GM19328 (cell line): ENCODE data around the gene FSIP1.

ENCODE experiments used
- ATAC-seq: cut with Tn5 transposase; IDR thresholded peaks from one replicate; pipeline ENCODE4 v1.9.1; 2021; ENCODE audit warnings: mild to moderate bottlenecking, moderate library complexity; ENCODE audit not compliant: unreplicated experiment

Gene FSIP1

GRCh38 chr15:39625451-39625850, 157.2 kb downstream of the FSIP1 start:
- ATAC-seq = no peak

GRCh38 chr15:39624806-39625205, 157.8 kb downstream of the FSIP1 start:
- ATAC-seq = no peak

DNA sequence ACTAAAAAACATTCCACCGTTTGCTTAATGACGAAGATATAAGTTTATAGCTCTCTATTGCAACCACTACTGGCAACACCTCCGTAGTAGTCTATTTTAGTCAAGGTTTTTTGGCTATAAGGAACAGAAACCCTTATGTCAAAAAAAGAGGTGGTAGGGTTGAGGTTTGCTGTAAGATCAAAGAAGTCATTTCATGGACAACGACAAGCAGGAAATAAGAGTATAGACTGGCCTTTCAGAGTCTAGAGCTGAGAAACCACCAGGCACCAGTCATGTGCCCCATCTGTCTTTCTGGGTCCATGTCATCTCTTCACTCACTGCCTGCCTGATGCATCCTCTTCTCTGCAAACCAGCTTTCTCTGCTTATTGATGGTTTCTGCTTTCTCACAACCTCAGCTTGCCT, 159.1 kb downstream of the FSIP1 start:
- peak; percentile 79 for ATAC-seq

DNA sequence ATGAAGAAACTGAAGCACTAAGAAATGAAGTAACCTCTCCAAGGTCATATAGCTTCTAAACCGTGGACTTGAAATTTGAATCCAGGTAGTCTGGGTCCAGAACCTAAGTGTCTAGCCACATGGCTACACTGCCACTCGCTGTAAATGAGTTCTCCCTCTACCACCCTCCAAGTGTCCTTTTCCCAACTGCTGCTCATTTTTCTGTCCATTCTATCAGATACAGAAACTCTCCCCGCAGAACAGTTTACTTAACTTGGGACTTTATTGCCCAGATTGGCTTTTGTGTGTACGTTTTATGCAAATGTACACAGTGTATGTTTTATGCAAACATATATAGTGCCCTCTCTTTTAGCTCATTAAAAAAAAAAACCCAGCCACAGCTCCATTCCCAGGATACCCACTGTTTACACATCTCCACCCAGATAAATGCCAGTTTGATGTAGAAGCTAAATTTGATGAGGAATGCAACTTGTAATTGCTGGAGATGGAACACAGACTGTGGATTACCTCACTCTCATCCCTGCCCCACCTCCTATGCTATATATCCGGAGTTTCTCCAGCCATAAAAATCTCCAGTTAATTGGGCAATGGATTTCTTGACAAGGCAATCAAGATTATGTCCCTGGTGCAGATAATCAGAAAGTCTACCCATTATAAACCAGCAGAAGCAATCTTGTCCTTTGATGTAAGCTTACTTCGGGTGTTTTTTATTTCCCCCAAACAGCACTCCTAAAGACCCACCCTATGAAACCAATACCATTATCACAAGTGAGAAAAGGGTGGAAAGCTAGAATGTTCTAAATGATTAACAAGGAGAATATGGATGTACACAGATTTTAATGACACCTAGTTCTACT, 159.8 kb downstream of the FSIP1 start:
- ATAC-seq = no peak

GRCh38 chr15:39621976-39622375, 160.7 kb downstream of the FSIP1 start:
- no peak for ATAC-seq

- ATAC-seq = no peak
These were observed 161.4 kb downstream of the FSIP1 start for GRCh38 chr15:39621210-39621609.

DNA sequence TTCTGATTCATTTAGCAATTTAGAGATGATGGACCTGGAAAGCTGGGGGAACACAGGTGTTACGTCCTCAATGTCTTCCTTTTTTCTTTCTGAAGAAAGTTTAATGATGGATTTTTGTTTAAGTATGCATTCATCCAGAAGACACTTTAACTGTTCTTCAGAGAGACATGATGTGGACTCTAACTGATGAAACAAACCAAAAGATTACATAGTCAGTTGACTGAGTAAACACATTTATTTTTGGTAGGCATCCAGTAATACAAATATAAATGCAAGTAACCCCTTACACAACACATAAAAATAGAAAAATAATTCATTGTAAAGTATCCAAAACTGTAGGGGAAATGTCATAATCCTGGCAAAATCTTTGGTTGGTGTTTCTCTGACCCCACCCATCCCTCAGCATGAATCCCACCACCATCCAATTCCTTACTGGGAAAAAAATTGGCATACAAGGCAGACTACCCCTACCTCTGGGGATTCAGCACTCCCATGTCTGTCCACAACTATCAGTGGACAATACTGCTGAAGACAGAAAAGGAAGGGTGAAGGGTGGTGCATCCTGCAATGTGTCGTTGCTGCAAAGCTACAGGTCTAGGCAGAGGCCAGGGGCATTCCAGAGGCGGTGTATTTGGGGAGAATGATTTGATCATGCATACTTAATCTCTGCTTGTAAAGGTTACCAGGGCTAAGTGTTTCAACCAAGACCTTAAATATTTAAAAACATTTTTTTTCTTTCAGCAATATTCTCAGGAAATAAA, 164.4 kb downstream of the FSIP1 start:
- ATAC-seq = no peak

DNA sequence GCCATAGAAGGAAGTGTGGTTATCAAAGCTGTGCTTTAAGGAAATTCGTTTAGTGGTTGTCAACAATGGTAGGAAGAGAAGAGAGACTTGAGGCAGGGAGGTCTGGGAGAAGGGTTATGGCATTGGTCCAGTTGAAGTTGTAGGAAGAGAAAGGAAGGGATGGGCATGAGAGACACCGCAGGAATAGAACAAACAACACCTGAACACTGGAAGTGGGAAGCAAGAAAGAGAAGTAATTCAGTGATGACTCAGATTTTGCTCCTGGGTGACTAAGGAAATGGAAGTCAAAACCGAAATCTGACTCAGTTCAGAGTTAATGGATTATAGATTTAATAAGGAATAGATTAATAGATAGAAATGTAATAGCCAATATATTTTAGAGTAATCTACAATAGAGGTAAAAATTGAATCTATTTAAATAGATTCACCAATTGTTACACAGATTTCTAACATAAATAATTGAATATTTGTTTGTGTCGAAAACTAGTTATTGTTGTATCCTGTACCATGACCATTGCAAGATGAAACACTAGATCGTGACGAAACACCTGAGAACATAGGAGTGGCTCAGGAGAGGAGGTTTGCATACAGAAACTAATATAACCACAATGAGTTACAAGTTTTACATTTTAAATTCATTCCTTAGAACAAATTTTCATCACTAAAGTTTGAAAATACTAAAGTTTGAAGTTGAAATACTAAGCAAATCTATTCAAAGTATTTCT, 165.7 kb downstream of the FSIP1 start:
- no peak for ATAC-seq

DNA sequence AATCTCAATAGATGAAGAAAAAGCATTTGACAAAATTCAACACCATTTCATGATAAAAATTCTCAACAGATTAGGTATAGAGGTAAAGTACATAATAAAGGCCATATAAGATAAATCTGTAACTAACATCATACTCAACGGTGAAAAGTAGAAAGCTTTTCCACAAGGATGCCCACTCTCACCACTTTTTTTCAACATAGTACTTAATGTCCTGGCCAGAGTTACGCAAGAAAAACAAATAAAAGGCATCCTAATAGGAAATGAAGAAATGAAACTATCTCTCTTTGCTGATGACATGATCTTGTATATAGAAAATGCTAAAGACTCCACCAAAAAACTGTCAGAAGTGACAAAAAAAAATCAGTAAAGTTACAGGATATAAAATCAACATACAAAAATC, 168.8 kb downstream of the FSIP1 start:
- no peak for ATAC-seq

- ATAC-seq = no peak
These were observed 169.4 kb downstream of the FSIP1 start for GRCh38 chr15:39613271-39613670.

- ATAC-seq = no peak
These were observed 172.0 kb downstream of the FSIP1 start for GRCh38 chr15:39610665-39611064.

DNA sequence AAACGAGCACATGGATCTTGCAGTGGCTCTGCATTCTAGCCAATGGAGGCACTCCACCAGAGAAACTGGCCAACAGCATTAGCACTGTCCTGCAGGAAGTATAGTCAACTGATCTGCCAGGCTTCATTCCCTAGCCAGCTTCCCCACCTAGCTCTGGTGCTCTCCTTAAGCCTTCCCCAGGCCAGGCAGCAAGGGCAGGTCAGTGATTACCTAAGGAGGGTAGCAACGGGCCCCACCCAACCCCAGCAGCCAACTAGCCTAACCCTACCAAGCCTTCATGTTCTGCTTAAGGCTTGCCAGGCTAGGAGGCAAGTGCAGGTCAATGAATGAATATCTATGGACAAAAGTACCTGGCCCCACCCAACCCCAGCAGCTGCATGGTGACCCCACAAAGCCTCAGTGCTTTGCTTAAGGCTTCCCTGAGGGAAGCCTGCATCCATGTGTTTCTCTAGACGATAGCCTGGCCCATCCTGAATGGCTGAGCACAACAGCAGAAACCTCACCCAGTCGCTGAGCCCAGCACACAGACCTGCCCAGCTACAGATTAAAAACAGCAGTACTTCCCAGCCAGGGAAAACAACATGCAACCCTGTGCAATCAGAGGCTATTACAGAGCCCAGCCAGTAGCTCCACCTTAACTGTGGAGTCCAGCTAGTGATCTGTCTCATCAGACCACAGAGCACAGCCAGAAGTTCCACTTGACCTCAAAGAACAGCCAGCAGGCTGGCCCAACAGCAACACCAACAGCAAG, 173.3 kb downstream of the FSIP1 start:
- no peak for ATAC-seq

DNA sequence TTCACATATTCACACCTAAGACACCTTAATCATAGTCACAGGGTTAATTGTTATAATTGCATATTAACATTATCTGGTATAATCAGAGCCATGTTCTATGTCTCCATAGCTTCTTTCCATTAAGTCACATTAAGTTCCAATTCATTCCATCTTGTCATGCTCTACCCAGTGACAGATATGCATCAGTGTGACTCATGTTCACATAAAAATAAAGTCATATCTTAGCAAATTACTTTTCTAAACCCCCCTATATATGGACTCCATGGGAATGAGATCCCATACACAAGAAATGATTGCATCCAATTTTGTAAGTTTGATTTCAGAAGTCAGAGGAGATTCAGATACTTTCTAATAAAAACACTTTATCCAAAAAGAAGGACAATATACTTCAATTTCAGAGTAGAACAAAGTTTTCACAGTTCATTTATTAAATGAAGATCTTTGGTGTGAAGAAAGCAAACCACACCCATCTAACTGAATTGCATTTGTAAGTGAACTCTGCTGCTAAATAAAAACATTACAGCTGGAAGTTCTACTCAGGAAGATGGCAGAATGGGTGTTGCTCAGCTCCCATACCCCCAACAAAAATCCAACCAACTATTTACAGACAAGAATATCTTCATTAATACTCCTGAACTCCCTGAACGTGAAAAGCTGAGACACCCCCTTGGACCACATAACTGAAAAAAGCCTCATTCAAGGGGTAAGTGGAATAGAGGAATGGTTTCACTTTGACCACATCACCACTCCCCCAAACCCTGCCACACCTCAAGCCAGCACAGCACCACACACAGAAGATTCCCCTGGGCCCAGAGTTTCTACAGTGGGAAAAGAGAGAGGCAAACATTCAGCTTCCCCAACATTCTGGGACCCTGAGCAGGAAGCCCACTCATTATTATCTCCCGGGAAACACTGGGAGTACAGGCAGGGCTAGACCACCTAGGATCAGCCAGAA, 174.2 kb downstream of the FSIP1 start:
- ATAC-seq = no peak

DNA sequence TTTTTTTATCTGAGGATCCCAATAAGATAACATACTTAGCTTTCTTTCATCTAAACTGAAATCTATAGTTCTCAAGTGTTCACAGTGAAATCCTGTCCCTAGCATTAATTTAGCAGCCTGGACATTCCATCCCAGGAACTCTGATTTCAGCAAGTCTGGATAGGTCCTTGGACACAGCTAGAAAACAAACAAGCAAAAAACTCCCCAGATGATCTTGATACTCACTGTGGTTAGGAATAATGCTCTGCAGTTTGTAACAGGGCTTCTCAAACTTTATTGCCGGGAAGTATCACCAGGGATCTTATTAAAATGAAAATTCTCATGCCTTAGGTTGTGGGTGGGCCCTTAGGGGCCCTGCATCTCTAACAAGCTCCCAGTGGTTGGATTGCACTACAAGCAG, 177.5 kb downstream of the FSIP1 start:
- no peak for ATAC-seq

DNA sequence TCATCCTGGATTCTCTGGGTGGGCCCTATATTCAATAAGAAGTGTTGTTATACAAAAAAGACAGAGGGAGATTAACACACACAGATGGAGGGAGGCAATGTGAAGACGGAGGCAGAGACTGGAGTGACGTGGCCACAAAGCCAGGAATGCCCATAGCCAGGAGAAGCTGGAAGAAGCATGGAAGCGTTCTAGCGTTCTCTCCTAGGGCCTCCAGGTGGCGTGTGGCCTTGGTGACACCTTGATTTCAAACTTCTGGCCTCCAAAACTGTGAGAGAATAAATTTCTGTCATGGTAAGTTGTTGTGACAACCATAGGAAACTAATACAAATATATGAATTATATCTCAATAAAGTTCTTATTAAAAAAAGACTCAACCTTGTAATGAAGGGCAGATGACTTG, 180.5 kb downstream of the FSIP1 start:
- ATAC-seq = no peak

- ATAC-seq = no peak
These were observed 182.8 kb downstream of the FSIP1 start for GRCh38 chr15:39599871-39600270.

DNA sequence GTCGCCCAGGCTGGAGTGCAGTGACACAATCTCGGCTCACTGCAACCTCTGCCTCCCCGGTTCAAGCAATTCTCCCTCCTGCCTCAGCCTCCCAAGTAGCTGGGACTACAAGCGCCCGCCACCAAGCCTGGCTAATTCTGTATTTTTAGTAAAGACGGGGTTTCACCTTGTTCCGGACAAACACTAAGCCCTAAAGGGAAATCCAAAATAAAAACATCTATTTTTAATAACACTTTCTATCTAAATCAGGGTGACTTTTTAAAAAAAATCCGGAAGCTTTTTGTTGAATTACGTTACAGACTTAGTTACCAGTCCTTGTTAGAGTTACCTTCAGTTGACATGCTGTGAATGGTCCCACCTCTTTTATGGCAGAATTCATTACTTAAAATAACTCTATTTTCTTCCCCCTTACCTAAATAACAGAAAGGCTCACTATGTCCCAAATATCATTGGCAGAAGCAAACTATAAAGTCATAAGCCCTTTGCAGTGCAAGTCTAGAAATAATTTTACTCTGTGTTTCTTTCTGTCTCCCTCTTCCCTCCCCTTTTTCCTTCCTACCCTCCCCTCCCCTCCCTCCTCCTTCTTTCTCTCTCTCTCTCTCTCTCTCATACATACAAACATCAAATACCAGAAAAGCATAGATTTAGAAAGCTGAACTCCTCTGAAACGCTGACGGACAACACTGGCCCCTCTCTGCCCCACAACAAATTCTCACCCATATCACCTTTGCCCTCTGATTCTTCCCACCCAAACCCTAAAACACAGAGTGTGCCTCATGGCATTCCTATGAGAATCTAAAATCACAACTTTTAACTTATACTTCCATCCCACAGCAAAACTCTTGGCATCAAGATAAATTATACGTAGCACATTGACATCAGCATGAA, 183.4 kb downstream of the FSIP1 start:
- ATAC-seq = no peak

DNA sequence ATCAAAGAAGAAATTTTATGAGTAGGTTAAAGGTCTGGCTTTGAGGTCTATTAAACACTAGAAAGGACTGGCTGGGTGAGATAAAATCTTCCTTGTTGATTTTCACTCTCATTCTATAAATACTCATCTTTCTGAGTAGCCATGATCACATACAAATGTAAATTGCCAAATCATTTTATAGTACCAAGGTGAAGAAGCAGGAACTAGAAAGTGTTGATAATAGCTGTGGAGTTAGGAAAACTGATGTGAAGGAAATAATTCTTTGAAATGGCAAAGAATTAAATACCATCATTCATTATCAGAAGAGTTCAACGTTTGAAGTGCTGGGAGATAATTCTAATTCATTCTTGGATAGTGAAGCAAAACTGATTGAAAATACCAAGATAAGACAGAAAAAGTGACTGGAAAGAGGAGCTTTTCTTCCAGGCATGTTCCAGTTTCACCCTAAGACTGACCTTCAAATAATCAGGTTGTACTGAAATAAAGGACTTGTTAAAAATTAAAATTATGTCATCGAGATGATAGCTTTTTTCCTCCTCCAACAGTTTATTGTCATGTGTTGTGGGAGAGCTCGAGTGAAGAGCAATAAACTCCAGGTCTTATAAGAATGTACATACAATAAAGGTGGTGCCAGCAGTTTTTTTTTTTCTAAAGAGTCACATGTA, 184.3 kb downstream of the FSIP1 start:
- no peak for ATAC-seq
